GM18517 (cell line): ENCODE measurements around the gene JPT2.
A peak's percentile ranks its signal among the peaks of the same experiment; 100 is the strongest.

Source experiments
- ATAC-seq: cut with Tn5 transposase; IDR thresholded peaks from one replicate; pipeline ENCODE4 v1.9.1; 2021; ENCODE audit warnings: mild to moderate bottlenecking, moderate library complexity; ENCODE audit not compliant: unreplicated experiment

JPT2 gene, protein sequence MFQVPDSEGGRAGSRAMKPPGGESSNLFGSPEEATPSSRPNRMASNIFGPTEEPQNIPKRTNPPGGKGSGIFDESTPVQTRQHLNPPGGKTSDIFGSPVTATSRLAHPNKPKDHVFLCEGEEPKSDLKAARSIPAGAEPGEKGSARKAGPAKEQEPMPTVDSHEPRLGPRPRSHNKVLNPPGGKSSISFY

DNA sequence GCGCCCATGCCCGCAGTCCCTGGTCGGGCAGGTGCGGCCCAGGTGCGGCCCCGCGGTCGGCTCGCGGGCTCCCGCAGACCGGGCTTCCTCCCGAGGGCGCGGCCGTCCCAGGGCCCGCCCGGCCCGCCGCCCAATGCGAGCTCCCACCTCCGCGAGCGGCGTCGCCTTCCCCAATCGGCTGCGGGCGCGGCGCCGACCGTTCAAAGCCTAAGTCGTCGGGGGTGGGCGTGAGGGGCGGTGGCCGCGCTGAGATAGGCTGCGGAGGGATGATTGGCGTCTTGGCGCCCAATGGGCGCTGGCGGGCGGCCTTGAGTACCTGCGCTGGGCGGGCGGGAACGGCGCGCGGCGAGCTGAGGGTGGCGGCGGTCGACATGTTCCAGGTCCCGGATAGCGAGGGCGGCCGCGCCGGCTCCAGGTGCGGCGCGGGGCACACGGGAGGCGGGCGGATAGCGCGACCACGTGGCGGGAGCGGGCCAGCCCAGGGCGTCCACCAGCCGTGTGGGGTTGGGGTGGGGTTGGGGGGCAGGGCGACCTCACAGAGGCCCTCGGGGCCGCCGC is at the start of gene JPT2:
JPT2 (plus strand) TSS at position 338 of the 558 bp plus-strand sequence; CDS start at position 372, 34 bp downstream.
- ATAC-seq: peak; percentile 92

DNA sequence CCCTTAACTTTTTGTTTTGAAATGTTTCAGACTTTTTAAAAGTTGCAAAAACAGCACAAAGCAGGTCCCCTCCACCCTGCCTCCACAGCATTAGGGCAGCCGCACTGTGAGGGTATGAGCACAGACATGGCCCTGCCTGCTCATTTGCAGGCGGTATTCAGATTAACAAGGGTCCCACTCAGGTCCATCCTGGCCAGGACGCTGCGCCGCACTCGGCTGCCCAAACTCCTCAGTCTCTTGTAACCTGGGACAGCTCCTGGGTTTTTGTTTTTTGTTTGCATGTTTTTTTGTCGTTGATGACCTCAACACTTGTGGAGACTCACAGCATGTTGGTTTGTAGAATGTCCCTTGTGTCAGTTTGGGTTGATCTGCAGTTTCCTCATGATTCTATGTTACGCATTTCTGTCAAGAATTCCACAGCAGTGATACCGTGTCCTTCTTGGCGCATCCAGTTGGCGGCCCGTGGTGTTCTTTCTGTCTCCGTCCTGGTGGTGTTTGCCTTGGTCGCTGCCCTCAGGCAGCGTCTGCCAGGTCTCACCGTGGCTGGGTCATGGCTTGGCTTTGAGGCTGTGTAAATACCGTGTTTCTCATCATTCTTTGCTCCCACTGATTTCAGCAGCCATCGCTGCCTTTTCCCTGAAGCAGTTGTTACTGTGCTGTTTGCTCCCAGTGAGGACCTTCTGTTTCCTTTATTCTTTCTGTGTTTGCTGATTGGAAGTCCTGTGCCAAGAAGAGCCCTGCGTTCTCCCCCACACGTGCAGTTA is 47.4 kb upstream of the JPT2 start:
- no peak for ATAC-seq

DNA sequence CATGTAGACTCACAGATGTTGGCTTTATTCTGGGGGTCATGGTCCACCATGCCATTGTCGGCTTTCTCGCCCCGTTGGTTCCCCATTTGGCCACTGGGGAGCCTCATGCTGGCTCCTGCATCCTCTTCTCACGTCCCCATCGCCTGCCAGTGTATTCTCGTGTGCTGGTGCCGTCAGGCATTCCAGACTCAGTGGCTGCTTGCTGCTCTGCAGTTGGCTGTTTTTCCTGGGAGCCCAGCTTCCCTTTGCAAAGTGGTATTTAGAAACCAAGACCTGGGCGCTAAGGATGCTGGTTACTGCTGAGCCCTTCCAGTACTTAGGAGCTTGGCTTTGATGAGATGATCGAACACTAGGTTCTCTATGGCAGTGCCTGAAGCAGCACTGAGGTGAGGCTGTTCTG is 46.8 kb upstream of the JPT2 start:
- ATAC-seq: no peak

DNA sequence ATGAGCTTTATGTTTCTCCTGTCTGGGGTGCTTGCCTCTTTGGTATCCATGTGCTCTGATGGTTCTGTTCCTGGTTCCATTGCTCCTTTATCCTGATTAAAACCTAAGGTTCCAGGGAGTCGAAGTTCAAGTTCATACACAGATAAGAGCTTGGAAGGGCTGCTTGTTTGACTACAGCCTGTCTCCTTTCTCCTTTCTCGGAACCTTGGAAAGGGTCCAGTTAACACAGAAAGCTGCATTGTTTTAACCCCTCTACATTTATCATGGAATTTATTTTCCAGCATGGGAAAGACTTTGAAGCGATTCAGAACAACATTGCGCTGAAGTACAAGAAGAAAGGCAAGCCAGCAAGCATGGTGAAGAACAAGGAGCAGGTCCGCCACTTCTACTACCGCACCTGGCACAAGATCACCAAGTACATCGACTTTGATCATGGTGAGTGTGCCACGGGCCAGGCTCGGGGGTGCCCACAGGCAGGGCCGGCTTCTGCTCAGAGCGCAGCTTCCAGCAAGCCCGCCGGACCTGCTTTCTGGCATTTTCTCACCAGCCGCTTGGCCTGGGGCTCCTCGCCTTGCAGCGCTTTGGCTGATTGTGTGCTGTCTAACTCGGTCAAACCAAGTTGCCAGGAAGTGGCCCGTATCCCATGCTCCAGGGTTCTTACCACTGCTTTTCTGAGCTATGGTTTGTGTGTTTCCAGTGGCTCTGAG is 46.0 kb upstream of the JPT2 start:
- ATAC-seq: no peak

DNA sequence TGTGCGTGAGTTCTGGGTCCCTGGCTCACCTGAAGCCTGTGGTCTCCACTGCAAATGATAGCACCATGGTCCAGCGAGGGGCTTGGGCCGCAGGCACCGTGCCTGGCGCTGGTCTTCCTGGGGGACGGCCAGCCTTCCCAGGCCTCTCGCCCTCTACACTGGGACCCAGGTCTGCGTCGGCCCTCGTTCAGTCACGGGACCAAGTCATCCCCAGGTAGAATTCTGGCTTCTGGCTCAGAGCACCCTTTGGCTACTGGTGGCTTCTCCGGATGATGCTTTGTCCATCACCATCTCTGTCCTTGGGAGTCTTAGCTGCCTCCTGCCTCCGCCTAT is 45.5 kb upstream of the JPT2 start:
- no peak for ATAC-seq

DNA sequence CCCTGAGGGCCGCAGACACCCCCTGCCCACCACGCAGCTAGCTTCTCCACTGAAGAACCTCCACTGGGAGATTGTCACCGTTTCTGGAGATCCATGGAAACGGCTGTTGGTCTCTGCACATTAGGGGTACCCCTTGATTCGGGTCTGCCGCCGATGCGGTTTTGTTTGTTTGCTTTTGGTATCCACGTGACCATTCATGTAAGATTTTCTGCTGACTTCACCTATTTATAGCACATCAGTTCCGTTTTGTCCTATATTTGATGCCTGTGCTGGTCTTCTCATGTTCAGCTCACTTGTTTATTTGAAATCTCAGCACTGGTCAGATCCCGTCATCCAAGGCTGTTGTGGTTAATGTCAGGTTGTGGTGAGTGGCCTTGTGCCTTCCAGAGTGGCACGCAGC is 44.8 kb upstream of the JPT2 start:
- ATAC-seq: no peak

DNA sequence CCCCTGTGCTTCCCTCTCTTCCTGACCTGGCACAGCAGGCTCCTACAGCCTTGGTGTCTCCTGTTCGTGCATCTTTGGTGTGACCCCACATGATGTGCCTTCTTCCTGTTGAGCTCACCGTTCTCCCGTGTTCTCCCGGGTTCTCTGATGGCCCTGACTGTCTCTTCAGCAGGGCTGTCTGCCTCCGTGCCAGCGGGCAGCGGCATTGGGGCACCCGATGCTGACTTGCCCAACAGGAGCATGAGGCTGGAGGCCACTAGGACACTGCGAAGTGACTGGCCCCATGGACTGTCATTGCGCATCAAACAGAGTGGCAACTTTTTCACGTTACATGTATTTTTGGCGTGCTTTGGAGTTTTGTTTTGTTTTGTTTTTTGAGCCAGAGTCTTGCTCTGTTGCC is 43.5 kb upstream of the JPT2 start:
- ATAC-seq: no peak

DNA sequence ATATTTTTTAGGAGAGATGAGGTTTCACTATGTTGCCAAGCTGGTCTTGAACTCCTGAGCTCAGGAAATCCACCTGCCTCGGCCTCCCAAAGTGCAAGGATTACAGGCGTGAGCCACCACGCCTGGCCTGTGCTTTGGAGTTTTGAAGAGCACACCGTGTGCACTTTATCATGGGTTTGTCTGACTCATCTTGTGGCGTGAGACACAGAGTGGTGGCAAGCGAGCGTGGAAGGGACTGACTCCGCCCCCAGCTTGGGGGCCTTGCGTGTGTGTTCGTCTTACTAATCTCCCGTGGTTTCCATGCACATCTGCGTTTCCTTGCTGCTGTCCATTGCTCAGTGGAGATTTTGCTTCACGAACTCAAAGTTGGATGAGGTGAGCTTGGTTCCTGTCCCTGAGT is 43.0 kb upstream of the JPT2 start:
- ATAC-seq: no peak

DNA sequence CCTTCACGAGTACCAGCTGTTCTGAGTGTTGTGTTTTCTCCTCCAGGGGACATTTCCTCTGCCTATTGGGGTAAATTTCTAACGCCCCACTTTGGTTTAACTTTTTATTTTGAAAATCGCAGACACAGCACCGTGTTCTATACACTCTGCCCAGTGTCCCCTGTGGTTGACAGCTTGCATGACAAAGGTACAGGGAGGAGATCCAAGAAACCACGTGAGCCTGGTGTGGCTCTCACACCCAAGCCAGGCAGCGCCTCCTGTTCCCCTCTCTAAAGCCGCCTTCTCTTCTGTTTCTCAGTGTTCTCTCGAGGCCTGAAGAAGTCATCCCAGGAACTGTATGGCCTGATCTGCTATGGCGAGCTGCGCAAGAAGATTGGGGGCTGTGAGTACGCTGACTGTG is 40.6 kb upstream of the JPT2 start:
- no peak for ATAC-seq

DNA sequence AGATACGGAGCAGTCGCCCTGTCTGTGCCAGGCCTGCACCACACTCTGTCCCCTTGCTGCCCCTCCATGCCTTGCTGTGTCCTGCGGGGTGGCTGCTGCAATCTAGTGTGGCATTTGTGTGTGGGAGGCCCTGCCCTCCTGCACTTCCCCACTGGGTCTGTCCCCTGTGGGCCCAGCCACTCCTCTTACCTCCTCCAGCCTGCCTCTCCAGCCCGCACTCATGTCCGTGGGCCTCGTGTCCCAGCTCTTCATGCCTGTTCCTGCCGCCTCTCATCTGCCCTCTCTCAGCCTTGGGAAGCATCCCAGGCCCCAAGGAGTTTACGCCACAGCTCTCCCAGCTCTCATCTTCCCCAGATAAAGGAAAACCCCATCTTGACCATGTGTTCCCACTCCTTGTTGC is 39.3 kb upstream of the JPT2 start:
- no peak for ATAC-seq

DNA sequence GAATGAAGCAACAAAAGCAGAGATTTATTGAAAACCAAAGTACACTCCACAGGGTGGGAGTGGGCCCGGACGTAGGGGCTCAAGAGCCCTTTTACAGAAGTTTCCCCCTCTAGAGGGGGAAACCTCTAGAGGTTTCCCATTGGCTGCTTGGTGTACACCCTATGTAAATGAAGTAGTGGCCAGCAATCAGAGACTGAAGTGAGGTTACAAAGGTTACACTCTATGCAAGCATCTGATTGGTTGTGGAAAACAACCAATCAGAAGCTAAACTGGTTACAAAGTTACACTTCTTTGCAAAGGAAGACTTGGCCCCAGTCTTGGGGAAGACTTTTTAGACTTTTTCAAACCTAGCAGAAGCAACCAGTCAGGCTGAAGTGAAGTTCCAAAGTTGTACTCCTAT is 38.8 kb upstream of the JPT2 start:
- ATAC-seq: no peak

DNA sequence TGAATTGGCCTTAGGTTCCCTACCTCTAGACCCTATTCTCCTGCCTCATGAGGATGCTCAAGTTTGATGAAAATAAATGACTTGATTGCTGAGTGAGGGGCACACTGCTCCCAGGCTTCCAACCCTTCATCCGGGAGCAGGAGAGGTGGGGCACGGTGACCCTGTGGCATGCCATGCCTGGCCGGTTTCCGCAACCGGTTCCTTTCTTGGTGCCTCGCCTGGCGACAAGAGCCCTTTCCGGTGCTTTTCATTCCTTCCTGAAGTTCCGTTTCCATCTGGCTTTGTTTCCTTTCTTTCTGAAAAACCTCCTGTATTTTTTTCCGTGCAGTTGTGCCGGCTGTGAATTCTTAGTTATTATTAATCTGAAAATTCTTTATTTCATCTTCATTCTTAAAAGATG is 38.2 kb upstream of the JPT2 start:
- no peak for ATAC-seq

DNA sequence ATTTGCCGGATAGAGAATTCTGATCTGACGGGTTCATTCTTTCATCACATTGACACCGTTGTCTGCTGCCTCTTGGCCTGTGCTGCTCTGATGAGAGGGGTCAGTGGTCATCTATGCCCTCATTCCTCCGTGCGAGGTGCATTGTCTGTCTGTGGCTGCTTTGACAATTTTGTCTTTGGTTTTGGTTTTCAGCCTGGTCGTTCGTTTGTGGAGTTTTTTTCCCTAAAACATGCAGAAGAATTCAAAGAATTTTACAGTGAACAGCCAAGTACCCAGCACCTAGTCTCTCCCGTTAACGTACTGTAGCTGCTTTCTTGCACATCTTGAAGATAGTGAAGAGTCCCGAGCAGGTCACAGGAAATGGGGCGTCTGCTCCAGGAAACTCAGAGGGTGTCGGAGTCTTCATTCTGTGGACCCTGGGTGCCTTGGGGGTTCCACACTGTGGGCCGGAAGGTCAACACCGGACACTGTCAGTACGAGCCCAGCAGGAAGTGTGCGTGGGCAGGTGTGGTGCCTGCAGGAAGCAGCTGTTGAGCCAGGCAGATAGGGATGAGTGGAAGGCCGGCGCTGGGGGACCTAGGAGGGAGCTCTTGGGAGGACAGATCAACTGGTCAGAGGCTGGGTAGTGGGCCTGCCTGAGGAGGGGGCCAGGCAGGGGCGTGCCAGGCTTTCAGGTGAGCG is 37.7 kb upstream of the JPT2 start:
- ATAC-seq: no peak

DNA sequence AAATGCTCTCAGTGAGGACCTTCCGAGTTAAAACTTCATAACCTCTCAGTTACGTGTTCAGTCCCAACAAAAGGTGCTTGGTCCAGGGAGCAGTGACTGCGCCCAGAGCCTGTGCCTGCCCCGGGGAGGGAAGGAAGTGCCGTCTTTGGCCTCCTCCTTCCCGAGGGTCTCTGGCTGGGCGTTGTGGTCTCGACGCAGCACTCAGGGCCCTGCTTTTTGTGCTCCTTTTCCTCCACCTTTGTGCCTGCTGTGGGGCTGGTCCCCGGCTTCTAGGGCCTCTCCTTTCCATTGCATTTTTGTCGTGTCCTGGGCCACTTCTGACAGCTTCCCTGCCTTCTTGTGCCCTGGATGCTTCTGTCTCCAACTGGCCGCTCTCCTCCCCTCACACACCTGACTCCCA is 36.8 kb upstream of the JPT2 start:
- no peak for ATAC-seq

DNA sequence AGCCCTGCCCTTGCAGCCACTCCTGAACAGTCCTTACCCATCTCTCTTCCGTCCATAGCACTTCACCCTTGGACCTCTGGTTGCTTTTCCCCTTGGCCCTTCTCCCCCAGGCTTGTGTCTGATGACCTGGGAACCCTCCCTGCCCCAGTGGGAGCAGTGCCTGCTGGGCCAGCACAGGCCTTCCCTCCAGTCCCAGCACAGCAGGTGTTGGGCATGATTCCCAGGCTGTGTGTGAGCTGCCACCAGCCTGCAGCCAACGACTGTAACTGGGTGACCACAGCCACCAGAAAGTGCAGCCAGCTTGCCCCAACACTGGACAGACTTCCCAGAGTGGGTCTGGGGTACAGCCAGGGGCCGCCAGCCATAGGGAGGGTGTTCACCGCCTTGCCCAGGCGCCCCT is 35.9 kb upstream of the JPT2 start:
- ATAC-seq: no peak

DNA sequence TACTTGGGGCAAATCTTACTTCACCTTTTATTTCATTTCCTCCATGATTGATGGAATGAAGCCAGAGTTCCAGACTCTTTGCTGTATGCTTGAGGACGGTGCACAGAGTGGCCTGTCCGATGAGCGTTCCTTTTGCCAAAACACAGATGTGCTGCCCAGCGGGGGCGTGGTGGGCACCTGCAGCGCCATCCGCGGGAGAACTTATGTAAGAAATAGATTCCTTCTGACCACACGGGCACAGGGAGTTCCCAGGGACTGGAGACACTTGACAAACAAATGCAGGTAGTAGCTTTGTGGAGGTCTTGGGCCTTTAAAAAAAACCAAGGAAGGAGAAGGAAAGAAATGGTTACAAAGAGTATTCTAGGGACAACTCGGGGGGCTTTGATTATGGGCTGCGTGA is 35.3 kb upstream of the JPT2 start:
- ATAC-seq: no peak

DNA sequence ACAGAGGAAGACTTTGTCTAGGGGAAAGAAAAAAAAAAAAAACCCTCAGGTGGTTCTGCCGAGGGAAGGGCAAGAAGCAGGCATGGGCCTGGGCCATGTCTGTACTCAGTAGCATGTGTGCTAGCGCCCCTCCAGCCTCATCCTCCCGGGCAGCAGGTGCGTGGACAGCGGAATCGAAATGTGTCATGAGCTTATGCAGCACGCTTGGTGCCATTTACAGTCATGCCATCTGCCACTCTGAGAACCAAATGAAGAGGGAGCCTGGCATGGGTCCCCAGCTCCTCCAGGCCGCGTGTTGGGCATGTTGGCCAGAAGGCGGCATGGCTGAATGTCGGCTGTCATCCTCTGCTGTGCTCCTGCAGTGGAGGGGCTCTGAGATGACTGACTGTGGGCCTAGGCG is 34.6 kb upstream of the JPT2 start:
- no peak for ATAC-seq

DNA sequence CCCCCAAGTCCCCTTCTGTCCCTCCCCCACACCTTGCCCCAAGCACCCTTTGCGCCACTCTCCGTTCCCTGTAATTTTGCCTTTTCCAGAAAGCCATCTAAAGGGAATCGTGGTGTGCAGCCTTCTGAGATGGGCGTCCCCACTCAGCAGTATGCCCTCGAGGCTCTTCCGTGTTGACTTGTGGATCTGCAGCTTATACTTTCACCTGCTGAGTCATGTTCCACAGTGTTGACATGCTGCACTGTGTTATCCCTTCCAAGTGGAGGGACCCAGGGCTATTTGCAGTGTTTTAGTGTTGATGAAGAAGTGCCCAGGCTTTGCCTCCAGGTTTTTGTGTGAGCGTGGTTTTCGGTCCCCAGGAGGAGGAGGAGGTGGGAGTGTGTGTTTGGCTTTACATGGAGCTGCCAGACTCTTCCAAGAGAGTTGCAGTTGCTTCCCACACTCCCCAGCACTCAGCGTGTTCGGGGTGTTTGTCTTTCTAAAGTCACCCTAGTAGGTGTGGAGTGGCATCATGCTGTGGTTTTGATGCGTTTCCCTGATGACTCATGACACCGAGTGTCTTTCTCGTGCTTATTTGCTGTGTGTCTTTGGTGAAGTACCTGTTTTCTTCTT is 32.1 kb upstream of the JPT2 start:
- ATAC-seq: no peak

DNA sequence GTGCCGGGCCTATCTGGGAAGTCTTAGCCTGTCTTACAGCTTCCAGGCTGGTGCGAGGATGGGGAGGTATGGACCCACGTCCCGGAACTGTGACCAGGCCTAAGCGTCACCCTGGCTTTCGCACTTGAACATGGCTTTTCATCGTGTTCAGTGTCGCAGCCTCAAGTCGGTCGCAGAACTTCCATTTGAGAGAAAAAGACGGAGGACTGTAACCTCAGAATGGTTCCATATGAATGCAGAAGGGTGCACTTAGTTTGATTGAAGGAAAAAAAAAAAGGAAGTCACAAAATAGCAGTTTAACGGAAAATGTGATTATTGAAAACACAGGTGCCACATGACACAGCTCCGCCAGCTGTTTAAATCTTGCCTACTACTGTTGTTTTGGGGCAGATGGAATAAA is 30.2 kb upstream of the JPT2 start:
- ATAC-seq: no peak

DNA sequence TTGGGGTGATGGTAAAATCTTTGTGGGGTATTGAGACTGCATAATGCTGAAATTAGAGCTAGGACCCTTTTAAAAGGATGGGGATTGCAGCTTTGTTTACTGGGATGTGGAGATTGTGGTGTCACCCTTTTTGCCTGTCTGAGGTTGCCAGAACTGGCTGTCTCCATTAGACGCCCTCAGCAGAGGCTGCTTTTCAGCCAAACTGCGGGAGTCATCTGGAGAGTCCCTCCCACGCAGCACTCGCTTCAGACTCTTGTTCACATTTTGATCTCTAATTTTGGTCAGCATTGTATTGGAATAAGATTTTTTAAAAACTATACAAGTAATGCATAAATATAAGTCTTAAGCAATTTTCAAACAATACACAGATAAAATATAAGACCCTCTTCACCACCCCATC is 27.9 kb upstream of the JPT2 start:
- no peak for ATAC-seq
